Measurements from ENCODE around the gene SYPL1.

- TF ChIP-seq CTCF (IDR thresholded peaks at IDR 0.05) (no peak), POLR2AphosphoS5 (IDR thresholded peaks at IDR 0.05) (no peak), EP300 (IDR thresholded peaks at IDR 0.05) (no peak), POLR2A (IDR thresholded peaks at IDR 0.05) (no peak)
Observed at GRCh38 chr7:106065575-106066500, 46.3 kb downstream of the SYPL1 start.

All from stomach (tissue), 4 donors.